BJ (cell line): Measurements from ENCODE around the gene UIMC1. TPM values are rescaled to one million over a fixed set of nuclear protein-coding genes. Genes with fewer than 3 reads are reported as not detected.

Experiments used
- CTCF ChIA-PET: fragments of 350-600 bp; formaldehyde crosslinking; extraction: SDS; loops from one replicate; lab custom pipeline; 2021; ENCODE audit warnings: antibody characterized with exemption, inconsistent platforms; lab: Yijun Ruan, JAX
- POLR2A ChIA-PET: fragments of 300-600 bp; sonication (Branson Sonifier 250); formaldehyde crosslinking; extraction: SDS; loops from one replicate; lab custom pipeline; 2021; ENCODE audit warnings: antibody characterized with exemption; lab: Charles Lee
- DNase-seq: peaks from one replicate; pipeline ENCODE4 v3.0.0-alpha.2; 2011; ENCODE audit warnings: low read depth
- H3K27me3 ChIP-seq: 2 replicates; pipeline ENCODE4 v1.6.0; 2011; ENCODE audit warnings: low read length; ENCODE audit not compliant: control insufficient read depth, insufficient read depth
- H3K36me3 ChIP-seq: 2 replicates; pipeline ENCODE4 v1.5.1; 2011; ENCODE audit warnings: low read length; ENCODE audit not compliant: control insufficient read depth, insufficient read depth
- H3K4me3 ChIP-seq: 2 replicates; pipeline ENCODE4 v1.5.1; 2011; ENCODE audit warnings: low read depth, mild to moderate bottlenecking, control low read depth, low read length
- CTCF ChIP-seq: IDR thresholded peaks from 2 replicates; pipeline ENCODE4 v1.5.1; 2011; ENCODE audit warnings: low read depth, mild to moderate bottlenecking, control low read depth, inconsistent platforms, low read length, moderate library complexity; ENCODE audit not compliant: insufficient read depth
- polyA plus RNA-seq: library from polyadenylated mRNA; depleted of rRNA; stranded (reverse); fragments of >200 nt; gene quantifications from 2 replicates; pipeline ENCODE4 v1.2.3, GENCODE V29; 2011; rRNA removed

UIMC1 gene
- polyA plus RNA-seq, 1 experiment: 14.1 TPM

GRCh38 chr5:176857216-176857893 lies 149.2 kb downstream of the UIMC1 start:
- POLR2A ChIA-PET: no interaction called here
- CTCF ChIA-PET: no interaction called here

GRCh38 chr5:176856746-176857145 lies 149.8 kb downstream of the UIMC1 start:
- H3K4me3 ChIP-seq: no peak overlapping the region
- peaks cover 7% of the 10 kb centered on the region for H3K27me3 ChIP-seq
- TF ChIP-seq CTCF: no peak
- CTCF ChIA-PET: no interaction called here
- POLR2A ChIA-PET: no interaction called here
- no peaks in the 10 kb centered on the region for H3K36me3 ChIP-seq
- DNase-seq: no peak

More at GRCh38 chr5:176857216-176857893, 149.2 kb downstream of the UIMC1 start:
- no peak for DNase-seq
- no peak for TF ChIP-seq CTCF
- Histone ChIP-seq H3K27me3 (peaks cover 8% of the 10 kb centered on the region), H3K4me3 (no peak overlapping the region), H3K36me3 (no peaks in the 10 kb centered on the region)

DNA sequence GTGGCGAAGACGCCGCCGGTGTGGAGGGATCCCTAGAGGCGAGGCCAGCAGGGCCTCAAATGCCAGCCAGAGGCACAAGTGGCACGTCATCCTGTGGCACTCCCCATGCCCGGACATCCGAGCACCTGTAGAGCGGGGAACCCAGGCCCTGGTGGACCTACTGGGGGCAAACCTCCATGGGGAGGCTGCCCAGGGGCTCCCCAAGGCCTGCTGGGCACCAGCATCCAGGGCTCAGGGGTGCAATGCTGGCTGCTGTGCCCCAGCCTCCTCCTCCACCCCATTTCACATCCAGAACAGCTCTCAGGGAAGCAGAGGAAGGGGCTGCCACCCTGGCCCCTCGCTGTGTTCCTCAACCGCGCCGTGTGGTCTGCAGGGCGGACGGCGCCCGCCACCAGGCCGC lies 151.0 kb downstream of the UIMC1 start:
- no peak for DNase-seq
- ChIA-PET POLR2A (no interaction called here), CTCF (no interaction called here)
- Histone ChIP-seq H3K4me3 (no peak overlapping the region), H3K36me3 (no peaks in the 10 kb centered on the region), H3K27me3 (peaks cover 7% of the 10 kb centered on the region)
- no peak for TF ChIP-seq CTCF

Other genes with a start within 250 kb of the UIMC1 start
- gene UNC5A, start 196.2 kb downstream of the UIMC1 start, polyA plus RNA-seq: not detected in 2 replicates
- gene HK3, start 107.4 kb downstream of the UIMC1 start, polyA plus RNA-seq: not detected in 2 replicates
- gene ZNF346, start 15.9 kb upstream of the UIMC1 start, polyA plus RNA-seq: 14.4 and 16.8 TPM in 2 replicates
- 0.10 and 0.12 TPM in 2 replicates for gene FGFR4, start 80.1 kb upstream of the UIMC1 start, polyA plus RNA-seq
- 15.8 and 21.4 TPM in 2 replicates for gene NSD1, start 127.0 kb upstream of the UIMC1 start, polyA plus RNA-seq